H1 (cell line): ENCODE measurements around the gene ME1. TPM values are rescaled to one million over a fixed set of nuclear protein-coding genes. Genes with fewer than 3 reads are reported as not detected.

Source experiments
- CTCF ChIA-PET: fragments of 300-600 bp; sonication (Branson Sonifier 250); formaldehyde crosslinking; loops from one replicate; lab custom pipeline; 2021; ENCODE audit not compliant: partially characterized antibody; lab: Charles Lee
- POLR2A ChIA-PET: fragments of 300-600 bp; sonication (Branson Sonifier 250); formaldehyde crosslinking; loops from one replicate; lab custom pipeline; 2021; ENCODE audit warnings: inconsistent platforms; ENCODE audit not compliant: partially characterized antibody; lab: Charles Lee
- DNase-seq, 2 experiments: peaks; one replicate each; pipeline versions ENCODE4 v3.0.0 to v3.0.0-alpha.2; 2010 to 2022; ENCODE audit warnings: low spot score in 2 of 2, low read depth in 1 of 2, mixed read lengths in 1 of 2
- FAIRE-seq: peaks from 2 replicates; lab custom pipeline; 2011; peaks lifted over from hg19 to GRCh38; lab: Jason Lieb, UNC
- H2AFZ ChIP-seq: 2 replicates; pipeline ENCODE4 v1.8.1; 2012; ENCODE audit warnings: low read length, inconsistent platforms
- H2AK5ac ChIP-seq: 2 replicates; pipeline ENCODE4 v1.6.1; 2013; ENCODE audit warnings: low read depth, low read length
- H2BK120ac ChIP-seq: replicated peaks from 2 replicates; pipeline ENCODE3; 2013; ENCODE audit warnings: low read depth, low read length, inconsistent platforms
- H2BK12ac ChIP-seq: 2 replicates; pipeline ENCODE4 v1.6.1; 2013; ENCODE audit warnings: low read depth, low read length
- H2BK15ac ChIP-seq: 2 replicates; pipeline ENCODE4 v1.6.1; 2013; ENCODE audit warnings: low read length
- H2BK20ac ChIP-seq: 2 replicates; pipeline ENCODE4 v1.6.1; 2013; ENCODE audit warnings: low read length
- H2BK5ac ChIP-seq: 2 replicates; pipeline ENCODE4 v1.6.1; 2013; ENCODE audit warnings: low read depth, low read length
- H3K14ac ChIP-seq: 2 replicates; pipeline ENCODE4 v1.6.1; 2013; ENCODE audit warnings: inconsistent platforms; ENCODE audit not compliant: insufficient read length
- H3K18ac ChIP-seq: 2 replicates; pipeline ENCODE4 v1.6.1; 2013; ENCODE audit warnings: low read length; ENCODE audit errors: extremely low read depth
- H3K23ac ChIP-seq: 2 replicates; pipeline ENCODE4 v1.6.1; 2013; ENCODE audit warnings: inconsistent platforms; ENCODE audit not compliant: insufficient read length
- H3K23me2 ChIP-seq: 2 replicates; pipeline ENCODE4 v1.6.1; 2013; ENCODE audit warnings: low read depth, low read length
- H3K27ac ChIP-seq: 2 replicates; pipeline ENCODE4 v1.6.1; 2011; ENCODE audit warnings: low read depth, low read length, inconsistent platforms
- H3K27me3 ChIP-seq, 4 experiments: replicated peaks in 1 of 4; 1 replicate in 1 of 4; 2 replicates in 3 of 4; pipeline versions ENCODE4 v1.6.1 to v1.8.1; 2011 to 2013; ENCODE audit warnings: low read length in 3 of 4, mild to moderate bottlenecking in 3 of 4, inconsistent platforms in 2 of 4, mixed read lengths in 2 of 4, moderate library complexity in 1 of 4; ENCODE audit not compliant: control insufficient read depth in 3 of 4, insufficient read depth in 3 of 4; ENCODE audit errors: extremely low read depth in 1 of 4
- H3K36me3 ChIP-seq, 4 experiments: 2 replicates each; pipeline versions ENCODE4 v1.6.1 to v1.8.1; 2011 to 2013; ENCODE audit warnings: mild to moderate bottlenecking in 4 of 4, low read length in 3 of 4, moderate library complexity in 2 of 4, control low read depth in 1 of 4, inconsistent platforms in 1 of 4; ENCODE audit not compliant: insufficient read depth in 4 of 4, control insufficient read depth in 2 of 4
- H3K4ac ChIP-seq: replicated peaks from 2 replicates; pipeline ENCODE3; 2013; ENCODE audit warnings: low read length, low read depth, mixed read lengths, inconsistent platforms; ENCODE audit not compliant: insufficient read length
- H3K4me1 ChIP-seq, 4 experiments: replicated peaks in 1 of 4; 1 replicate in 1 of 4; 2 replicates in 3 of 4; pipeline versions ENCODE4 v1.6.1 to v1.8.1; 2011 to 2013; ENCODE audit warnings: low read length in 3 of 4, inconsistent platforms in 2 of 4, mixed read lengths in 1 of 4; ENCODE audit not compliant: insufficient read depth in 4 of 4, control insufficient read depth in 3 of 4
- H3K4me2 ChIP-seq, 2 experiments: 2 replicates each; pipeline versions ENCODE4 v1.6.1 to v1.8.1; 2011 to 2013; ENCODE audit warnings: low read depth in 2 of 2, low read length in 2 of 2, control low read depth in 1 of 2, inconsistent platforms in 1 of 2, mild to moderate bottlenecking in 1 of 2; ENCODE audit not compliant: insufficient read depth in 1 of 2
- H3K4me3 ChIP-seq, 4 experiments: fragments of 200-600, 300-600 bp in 1 of 4; sonication (generic), shearing (Covaris generic), sonication (Bioruptor Twin) in 1 of 4; 2 replicates each; pipeline versions ENCODE4 v1.5.1 to v1.8.1; 2011 to 2016; ENCODE audit warnings: low read length in 4 of 4, low read depth in 3 of 4, control low read depth in 2 of 4, inconsistent platforms in 2 of 4, mild to moderate bottlenecking in 2 of 4, mixed read lengths in 1 of 4, moderate library complexity in 1 of 4; ENCODE audit not compliant: insufficient read depth in 2 of 4; ENCODE audit errors: extremely low read depth in 1 of 4
- H3K56ac ChIP-seq: replicated peaks from 2 replicates; pipeline ENCODE3; 2013; ENCODE audit warnings: low read depth, mild to moderate bottlenecking, mixed read lengths, low read length, inconsistent platforms; ENCODE audit not compliant: insufficient read length
- H3K79me1 ChIP-seq: 2 replicates; pipeline ENCODE4 v1.6.1; 2013; ENCODE audit warnings: low read depth, low read length, control low read depth
- H3K79me2 ChIP-seq, 2 experiments: 2 replicates each; pipeline versions ENCODE4 v1.6.1 to v1.8.1; 2012 to 2013; ENCODE audit warnings: low read length in 2 of 2, mild to moderate bottlenecking in 2 of 2, inconsistent platforms in 1 of 2; ENCODE audit not compliant: insufficient read depth in 2 of 2, control insufficient read depth in 1 of 2
- H3K9ac ChIP-seq, 4 experiments: replicated peaks in 1 of 4; 1 replicate in 1 of 4; 2 replicates in 3 of 4; pipeline versions ENCODE4 v1.6.1 to v1.8.1; 2011 to 2013; ENCODE audit warnings: low read depth in 3 of 4, low read length in 3 of 4, control low read depth in 2 of 4, mild to moderate bottlenecking in 2 of 4, moderate library complexity in 2 of 4, inconsistent platforms in 1 of 4; ENCODE audit errors: extremely low read depth in 1 of 4
- H3K9me3 ChIP-seq, 2 experiments: 2 replicates each; pipeline versions ENCODE4 v1.6.1 to v1.8.1; 2012 to 2013; ENCODE audit warnings: mild to moderate bottlenecking in 2 of 2, moderate library complexity in 2 of 2, control low read depth in 1 of 2, inconsistent platforms in 1 of 2, low read depth in 1 of 2, low read length in 1 of 2, mixed read lengths in 1 of 2; ENCODE audit not compliant: insufficient read depth in 2 of 2
- H4K20me1 ChIP-seq, 2 experiments: replicated peaks in 1 of 2; 2 replicates each; pipeline versions ENCODE3 to v1.8.1; 2011 to 2013; ENCODE audit warnings: inconsistent platforms in 2 of 2, low read length in 2 of 2, mild to moderate bottlenecking in 1 of 2; ENCODE audit not compliant: insufficient read depth in 2 of 2, control insufficient read depth in 1 of 2
- H4K5ac ChIP-seq: 2 replicates; pipeline ENCODE4 v1.6.1; 2013; ENCODE audit warnings: low read length, low read depth, mixed read lengths, inconsistent platforms; ENCODE audit not compliant: insufficient read length
- H4K8ac ChIP-seq: 2 replicates; pipeline ENCODE4 v1.8.0; 2013; ENCODE audit warnings: mild to moderate bottlenecking, moderate library complexity, low read length, inconsistent platforms; ENCODE audit not compliant: insufficient read depth; ENCODE audit errors: extremely low read depth
- H4K91ac ChIP-seq: replicated peaks from 2 replicates; pipeline ENCODE3; 2013; ENCODE audit warnings: low read length, mixed read lengths, inconsistent platforms; ENCODE audit not compliant: insufficient read length
- EZH2 ChIP-seq: fragments of 200-600 bp; sonication (generic); IDR thresholded peaks from 2 replicates; pipeline ENCODE4 v1.7.1; 2012; ENCODE audit warnings: low read depth, mild to moderate bottlenecking, moderate library complexity, low read length, inconsistent platforms; ENCODE audit not compliant: severe bottlenecking
- FOSL1 ChIP-seq: IDR thresholded peaks from 2 replicates; pipeline ENCODE4 v1.6.1; 2011; ENCODE audit warnings: mild to moderate bottlenecking, low read depth, low read length, moderate library complexity; ENCODE audit not compliant: insufficient read depth
- RAD21 ChIP-seq, 2 experiments: IDR thresholded peaks in 1 of 2; conservative IDR thresholded peaks in 1 of 2; 2 replicates each; pipeline ENCODE4 v1.6.1; 2011; ENCODE audit warnings: low read depth in 2 of 2, low read length in 2 of 2, improper control_type of control experiment in 1 of 2, inconsistent platforms in 1 of 2, mild to moderate bottlenecking in 1 of 2, moderate library complexity in 1 of 2
- SP4 ChIP-seq: IDR thresholded peaks from 2 replicates; pipeline ENCODE4 v1.6.1; 2012; ENCODE audit warnings: low read length, inconsistent platforms
- SUZ12 ChIP-seq: fragments of 200-600 bp; sonication (generic); IDR thresholded peaks from 2 replicates; pipeline ENCODE4 v1.6.1; 2012; ENCODE audit warnings: mild to moderate bottlenecking, inconsistent platforms, low read length, moderate library complexity, mixed read lengths
- TAF7 ChIP-seq: optimal IDR thresholded peaks from 2 replicates; pipeline ENCODE3; 2011; ENCODE audit warnings: low read depth, mild to moderate bottlenecking, inconsistent platforms, low read length, moderate library complexity, borderline replicate concordance
- YY1 ChIP-seq: IDR thresholded peaks from 2 replicates; pipeline ENCODE4 v1.6.1; 2011; ENCODE audit warnings: low read depth, mild to moderate bottlenecking, low read length
- WGBS, 2 experiments: shearing (Covaris generic) in 1 of 2; methylation state at CpG; one replicate each; pipeline versions ENCODE4 v1.1.6 to v1.1.7; 2013 to 2015; ENCODE audit warnings: low lambda C conversion rate in 2 of 2, mixed read lengths in 2 of 2, inconsistent platforms in 1 of 2, low coverage in 1 of 2, missing lambda C conversion rate in 1 of 2; ENCODE audit not compliant: insufficient replicate concordance in 2 of 2, insufficient coverage in 1 of 2, insufficient read length in 1 of 2; ENCODE audit errors: extremely low coverage in 1 of 2, missing lambda C conversion rate in 1 of 2; 5-methylcytosine and 5-hydroxymethylcytosine counted together
- polyA plus RNA-seq, 7 experiments: library from polyadenylated mRNA; depleted of rRNA in 3 of 7; stranded (reverse) in 5 of 7; unstranded in 2 of 7; fragments of >200 nt in 5 of 7; fragments of 200-250 nt in 2 of 7; gene quantifications; 1 replicate in 5 of 7; 2 replicates in 1 of 7; 4 replicates in 1 of 7; pipeline versions ENCODE4 v1.2.1 to v1.2.3, GENCODE V29; 2011 to 2013; ENCODE audit warnings: missing spikeins in 2 of 7, mixed read lengths in 2 of 7
- total RNA-seq: library from RNA; stranded (reverse); fragmentation: NEBNext Ultra II Directional; extraction: Animal tissue kit (Norgen Biotek cat#: 25700); gene quantifications from 2 replicates; pipeline ENCODE4 v1.2.1, GENCODE V29; 2021
- TF ChIP-seq, protein P1 (sequence below): IDR thresholded peaks from 2 replicates; pipeline ENCODE4 v1.6.1; 2011; ENCODE audit warnings: low read length, improper control_type of control experiment
- TF ChIP-seq, protein P2 (sequence below): IDR thresholded peaks from 2 replicates; pipeline ENCODE4 v1.6.1; 2012; ENCODE audit warnings: inconsistent platforms
- TF ChIP-seq, protein P3 (sequence below): IDR thresholded peaks from 2 replicates; pipeline ENCODE4 v1.6.1; 2011; ENCODE audit warnings: low read depth, mild to moderate bottlenecking, low read length; ENCODE audit not compliant: insufficient read depth

The ME1 gene
- total and polyA plus RNA-seq, 2 of the 8 experiments (the other 6 are each of a cell fraction or from before 2014, with no cell fraction given): 1.3 to 3.9 TPM

DNA sequence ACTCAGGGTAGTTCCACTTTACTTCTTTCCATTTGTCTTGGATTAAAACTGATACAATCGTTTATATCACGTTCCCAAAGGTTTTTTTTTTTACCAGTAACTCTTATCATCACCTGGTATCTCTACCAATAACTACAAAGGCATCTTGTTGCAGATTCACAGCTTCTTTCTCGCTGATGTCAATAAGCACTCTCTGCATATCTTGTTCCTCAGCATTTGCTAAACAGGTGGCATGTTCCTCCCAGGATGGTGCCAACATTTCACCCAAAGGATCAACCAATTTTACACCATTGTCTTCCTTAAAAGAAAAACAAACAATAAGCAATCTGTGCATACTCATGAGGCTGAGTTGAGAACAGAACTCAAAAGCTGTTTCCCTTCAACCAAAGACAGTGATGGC, 242.3 kb downstream of the ME1 start:
- no peak for FAIRE-seq
- H3K27me3 ChIP-seq: no peaks in the 10 kb centered on the region
- no peak overlapping the region for H2BK20ac ChIP-seq
- H2BK5ac ChIP-seq: no peak overlapping the region
- no peak overlapping the region for H4K5ac ChIP-seq
- no peak overlapping the region for H2BK12ac ChIP-seq
- H2AFZ ChIP-seq: no peak overlapping the region
- peaks cover 4% of the 10 kb centered on the region; the same call in 1 of the 2 replicates for H3K79me1 ChIP-seq
- H3K9ac ChIP-seq: no peak overlapping the region
- H3K79me2 ChIP-seq: peaks cover 0 to 26% of the 10 kb centered on the region in 2 experiments; a peak in 2 of 4 replicates
- 98% methylated on average over 3 of the region's 3 CpGs; no CpG with 5 or more reads in 1 of the 2 experiments for WGBS, 2 experiments
- TF ChIP-seq FOSL1: no peak
- no peak for TF ChIP-seq SP4
- no peak for TF ChIP-seq EZH2
- TF ChIP-seq, protein P1, sequence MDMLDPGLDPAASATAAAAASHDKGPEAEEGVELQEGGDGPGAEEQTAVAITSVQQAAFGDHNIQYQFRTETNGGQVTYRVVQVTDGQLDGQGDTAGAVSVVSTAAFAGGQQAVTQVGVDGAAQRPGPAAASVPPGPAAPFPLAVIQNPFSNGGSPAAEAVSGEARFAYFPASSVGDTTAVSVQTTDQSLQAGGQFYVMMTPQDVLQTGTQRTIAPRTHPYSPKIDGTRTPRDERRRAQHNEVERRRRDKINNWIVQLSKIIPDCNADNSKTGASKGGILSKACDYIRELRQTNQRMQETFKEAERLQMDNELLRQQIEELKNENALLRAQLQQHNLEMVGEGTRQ: no peak
- TF ChIP-seq, protein P2, sequence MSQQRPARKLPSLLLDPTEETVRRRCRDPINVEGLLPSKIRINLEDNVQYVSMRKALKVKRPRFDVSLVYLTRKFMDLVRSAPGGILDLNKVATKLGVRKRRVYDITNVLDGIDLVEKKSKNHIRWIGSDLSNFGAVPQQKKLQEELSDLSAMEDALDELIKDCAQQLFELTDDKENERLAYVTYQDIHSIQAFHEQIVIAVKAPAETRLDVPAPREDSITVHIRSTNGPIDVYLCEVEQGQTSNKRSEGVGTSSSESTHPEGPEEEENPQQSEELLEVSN: no peak
- no peak for TF ChIP-seq YY1
- TF ChIP-seq, protein P3, sequence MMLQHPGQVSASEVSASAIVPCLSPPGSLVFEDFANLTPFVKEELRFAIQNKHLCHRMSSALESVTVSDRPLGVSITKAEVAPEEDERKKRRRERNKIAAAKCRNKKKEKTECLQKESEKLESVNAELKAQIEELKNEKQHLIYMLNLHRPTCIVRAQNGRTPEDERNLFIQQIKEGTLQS: no peak
- no peak for TF ChIP-seq SUZ12
- TF ChIP-seq TAF7: no peak
- TF ChIP-seq RAD21 (IDR thresholded peaks at IDR 0.05 in 1 of 2, conservative IDR thresholded peaks at IDR 0.05 in 1 of 2; ENCODE audit: low read depth in 2 of 2, low read length in 2 of 2): no peak
- TF ChIP-seq, all 59 proteins: peak for 0
- no peak overlapping the region for H3K4ac ChIP-seq
- no peak overlapping the region for H3K18ac ChIP-seq
- no peak overlapping the region for H3K27ac ChIP-seq
- no peak overlapping the region for H2BK15ac ChIP-seq
- no peak overlapping the region for H4K91ac ChIP-seq
- H3K4me3 ChIP-seq: no peak overlapping the region
- H3K56ac ChIP-seq: no peak overlapping the region
- POLR2A ChIA-PET: interaction anchor here (1.4 kb wide), 1 partner anchor 17 kb away, joined by 3 read pairs; no protein-coding TSS in a partner anchor
- no peak for DNase-seq
- H3K4me2 ChIP-seq: no peak overlapping the region
- H3K23ac ChIP-seq: no peak overlapping the region
- CTCF ChIA-PET: interaction anchor here (0.6 to 2.2 kb wide), 7 partner anchors 16 to 331 kb away, joined by 3 to 6 read pairs (median 3); partner anchors contain the start of gene DOP1A
- H2BK120ac ChIP-seq: no peak overlapping the region
- no peak overlapping the region for H2AK5ac ChIP-seq
- H4K20me1 ChIP-seq: peaks cover 8 to 9% of the 10 kb centered on the region in 2 experiments
- no peaks in the 10 kb centered on the region for H3K4me1 ChIP-seq
- no peak overlapping the region for H3K14ac ChIP-seq
- H3K9me3 ChIP-seq: no peaks in the 10 kb centered on the region
- peaks cover 2 to 60% (median 22%) of the 10 kb centered on the region in 4 experiments; a peak in 5 of 8 replicates for H3K36me3 ChIP-seq
- H4K8ac ChIP-seq: no peak overlapping the region
- H3K23me2 ChIP-seq: no peaks in the 10 kb centered on the region
